Esophagus squamous epithelium (tissue), 5 donors: ENCODE measurements around the gene SH3TC1. TPM values are rescaled to one million over a fixed set of nuclear protein-coding genes. Genes with fewer than 3 reads are reported as not detected.

Source experiments
- DNase-seq: peaks from one replicate; lab custom pipeline; 2025; lab: John Stamatoyannopoulos, UW
- H3K27ac ChIP-seq, 4 donors: fragments of 200-600 bp; sonication (generic); one replicate each; pipeline ENCODE4 v1.5.1; 2016 to 2019; ENCODE audit warnings: mild to moderate bottlenecking in 1 of 4
- H3K27me3 ChIP-seq, 4 donors: fragments of 200-600 bp; sonication (generic); 1 replicate in 3 of 4; 2 replicates in 1 of 4; pipeline versions ENCODE4 v1.5.1 to v1.6.0; 2017 to 2021; ENCODE audit warnings: antibody characterized with exemption in 1 of 4
- H3K36me3 ChIP-seq, 3 donors: fragments of 200-600 bp; sonication (generic); one replicate each; pipeline ENCODE4 v1.5.1; 2016 to 2019
- H3K4me1 ChIP-seq, 3 donors: fragments of 200-600 bp; sonication (generic); one replicate each; pipeline ENCODE4 v1.5.1; 2017 to 2019
- H3K4me3 ChIP-seq, 4 donors: fragments of 200-600 bp; sonication (generic); 1 replicate in 3 of 4; 2 replicates in 1 of 4; pipeline ENCODE4 v1.5.1; 2016 to 2019; ENCODE audit warnings: mild to moderate bottlenecking in 2 of 4, moderate library complexity in 1 of 4
- H3K9me3 ChIP-seq, 3 donors: fragments of 200-600 bp; sonication (generic); one replicate each; pipeline ENCODE4 v1.5.1; 2016 to 2019
- POLR2A ChIP-seq, 4 donors: fragments of 450-650 bp; IDR thresholded peaks; one replicate each; pipeline ENCODE4 v1.6.1; 2017; ENCODE audit warnings: antibody characterized with exemption in 4 of 4, mild to moderate bottlenecking in 4 of 4, moderate library complexity in 3 of 4
- WGBS, 2 donors: methylation state at CpG; one replicate each; pipeline ENCODE4 v1.1.5; 2018; 5-methylcytosine and 5-hydroxymethylcytosine counted together
- intact Hi-C: fragments of 100-400 bp; cut with DNase I; formaldehyde crosslinking; loops from one replicate; pipeline ENCODE4 v1.15.0; 2022
- total RNA-seq, 4 donors: library from RNA; depleted of rRNA; stranded (reverse); fragments of >200 nt; gene quantifications; one replicate each; pipeline ENCODE4 v1.1.0, GENCODE V29; 2016
- TF ChIP-seq, protein P1 (sequence below), 6 experiments: fragments of 450-650 bp in 4 of 6; fragments of 200-600 bp in 2 of 6; sonication (generic) in 2 of 6; IDR thresholded peaks; one replicate each; pipeline ENCODE4 v1.5.1; 2016 to 2019; ENCODE audit warnings: antibody characterized with exemption in 6 of 6, mild to moderate bottlenecking in 4 of 6, moderate library complexity in 4 of 6
- donor health status: DM: yes; HTN: yes; CAD: no.

Gene SH3TC1
- total RNA-seq, 4 donors from 2014 or later = 24.6 to 31.2 (median 27.1) TPM

DNA sequence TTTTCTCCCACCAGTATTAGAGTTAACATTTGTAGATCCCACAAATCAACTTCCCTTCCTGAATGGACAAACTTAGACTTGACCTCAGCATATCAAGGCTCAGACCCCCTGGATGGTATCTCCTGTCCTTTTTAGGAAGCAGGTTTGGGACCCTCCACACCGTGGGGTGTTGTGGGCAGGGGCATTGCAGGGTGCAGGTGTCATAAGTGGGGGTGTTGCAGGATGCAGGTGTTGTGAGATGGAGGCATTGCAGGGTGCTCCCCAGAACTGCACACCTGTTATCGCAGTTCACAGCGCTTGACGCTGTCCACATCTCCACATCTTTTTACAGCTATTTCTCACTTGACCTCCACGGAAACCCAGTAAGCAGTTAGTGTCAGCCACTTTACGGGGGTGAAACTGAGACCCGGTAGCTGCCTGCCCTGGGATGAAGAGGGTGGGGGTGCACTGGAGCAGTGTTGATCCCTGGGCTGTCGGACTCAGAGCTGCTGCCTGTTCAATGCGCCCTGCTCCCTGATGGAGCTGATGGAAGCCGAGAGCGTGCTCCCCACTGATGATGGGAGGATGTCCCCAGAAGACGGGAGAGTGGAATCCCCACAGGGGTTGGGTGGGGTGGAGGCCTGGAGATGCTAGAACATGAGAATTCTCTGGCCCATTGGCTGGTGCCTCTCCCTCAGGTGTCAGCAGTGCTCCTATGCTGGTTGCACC lies 25.3 kb downstream of the SH3TC1 start:
- Histone ChIP-seq H3K27ac (no peak overlapping the region), H3K9me3 (no peaks in the 10 kb centered on the region), H3K36me3 (peaks cover 5 to 77% (median 13%) of the 10 kb centered on the region in 3 donors), H3K27me3 (no peaks in the 10 kb centered on the region), H3K4me1 (peaks cover 15 to 57% (median 23%) of the 10 kb centered on the region in 3 donors), H3K4me3 (no peak overlapping the region)
- 78 to 85% methylated on average over 8 to 10 of the region's 12 CpGs for WGBS, 2 donors
- no peak for DNase-seq
- TF ChIP-seq, protein P1, sequence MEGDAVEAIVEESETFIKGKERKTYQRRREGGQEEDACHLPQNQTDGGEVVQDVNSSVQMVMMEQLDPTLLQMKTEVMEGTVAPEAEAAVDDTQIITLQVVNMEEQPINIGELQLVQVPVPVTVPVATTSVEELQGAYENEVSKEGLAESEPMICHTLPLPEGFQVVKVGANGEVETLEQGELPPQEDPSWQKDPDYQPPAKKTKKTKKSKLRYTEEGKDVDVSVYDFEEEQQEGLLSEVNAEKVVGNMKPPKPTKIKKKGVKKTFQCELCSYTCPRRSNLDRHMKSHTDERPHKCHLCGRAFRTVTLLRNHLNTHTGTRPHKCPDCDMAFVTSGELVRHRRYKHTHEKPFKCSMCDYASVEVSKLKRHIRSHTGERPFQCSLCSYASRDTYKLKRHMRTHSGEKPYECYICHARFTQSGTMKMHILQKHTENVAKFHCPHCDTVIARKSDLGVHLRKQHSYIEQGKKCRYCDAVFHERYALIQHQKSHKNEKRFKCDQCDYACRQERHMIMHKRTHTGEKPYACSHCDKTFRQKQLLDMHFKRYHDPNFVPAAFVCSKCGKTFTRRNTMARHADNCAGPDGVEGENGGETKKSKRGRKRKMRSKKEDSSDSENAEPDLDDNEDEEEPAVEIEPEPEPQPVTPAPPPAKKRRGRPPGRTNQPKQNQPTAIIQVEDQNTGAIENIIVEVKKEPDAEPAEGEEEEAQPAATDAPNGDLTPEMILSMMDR (IDR thresholded peaks at IDR 0.05) = no peak
- no peak for TF ChIP-seq POLR2A (IDR thresholded peaks at IDR 0.05)
- intact Hi-C loops = no loop called here

DNA sequence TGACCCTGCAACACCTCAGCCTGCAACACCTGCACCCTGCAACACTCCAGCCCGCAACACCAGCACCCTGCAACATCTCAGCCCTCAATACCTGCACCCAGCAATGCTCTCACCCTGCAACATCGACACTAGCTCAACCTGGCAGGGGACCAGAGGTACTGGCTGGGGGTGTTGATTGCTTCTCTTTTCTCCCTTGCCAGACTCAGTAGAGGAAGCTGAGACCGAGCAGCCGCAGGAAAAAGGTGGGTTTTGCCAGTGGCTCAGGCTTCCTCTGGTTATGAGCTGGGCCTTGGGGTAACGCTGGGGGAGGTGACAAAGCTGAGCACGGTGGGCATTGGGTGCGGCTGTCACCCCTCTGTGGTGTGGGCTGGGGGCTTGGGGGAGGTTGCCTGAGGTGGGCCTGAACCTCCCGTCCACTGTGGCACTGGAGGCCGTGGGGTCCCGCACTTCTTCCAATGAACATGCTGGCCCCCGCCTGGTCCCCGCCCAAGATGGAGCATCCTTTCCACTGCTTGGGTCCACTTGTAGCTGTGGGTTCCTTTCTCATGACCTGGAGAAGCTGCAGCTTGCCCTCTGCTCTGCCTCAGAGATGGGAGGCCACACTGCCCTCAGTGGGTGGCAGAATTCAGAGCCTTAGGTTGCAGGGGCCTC lies 26.0 kb downstream of the SH3TC1 start:
- Histone ChIP-seq H3K27me3 (no peaks in the 10 kb centered on the region), H3K36me3 (peaks cover 5 to 70% (median 9%) of the 10 kb centered on the region in 3 donors), H3K4me3 (no peak overlapping the region), H3K4me1 (peaks cover 15 to 59% (median 23%) of the 10 kb centered on the region in 3 donors), H3K9me3 (no peaks in the 10 kb centered on the region), H3K27ac (no peak overlapping the region)
- intact Hi-C loops = no loop called here
- TF ChIP-seq, protein P1 (IDR thresholded peaks at IDR 0.05) = no peak
- TF ChIP-seq POLR2A (IDR thresholded peaks at IDR 0.05) = no peak
- DNase-seq = no peak
- 63% methylated on average over 6 of the region's 12 CpGs; no CpG with 5 or more reads in 1 of the 2 donors for WGBS, 2 donors

DNA sequence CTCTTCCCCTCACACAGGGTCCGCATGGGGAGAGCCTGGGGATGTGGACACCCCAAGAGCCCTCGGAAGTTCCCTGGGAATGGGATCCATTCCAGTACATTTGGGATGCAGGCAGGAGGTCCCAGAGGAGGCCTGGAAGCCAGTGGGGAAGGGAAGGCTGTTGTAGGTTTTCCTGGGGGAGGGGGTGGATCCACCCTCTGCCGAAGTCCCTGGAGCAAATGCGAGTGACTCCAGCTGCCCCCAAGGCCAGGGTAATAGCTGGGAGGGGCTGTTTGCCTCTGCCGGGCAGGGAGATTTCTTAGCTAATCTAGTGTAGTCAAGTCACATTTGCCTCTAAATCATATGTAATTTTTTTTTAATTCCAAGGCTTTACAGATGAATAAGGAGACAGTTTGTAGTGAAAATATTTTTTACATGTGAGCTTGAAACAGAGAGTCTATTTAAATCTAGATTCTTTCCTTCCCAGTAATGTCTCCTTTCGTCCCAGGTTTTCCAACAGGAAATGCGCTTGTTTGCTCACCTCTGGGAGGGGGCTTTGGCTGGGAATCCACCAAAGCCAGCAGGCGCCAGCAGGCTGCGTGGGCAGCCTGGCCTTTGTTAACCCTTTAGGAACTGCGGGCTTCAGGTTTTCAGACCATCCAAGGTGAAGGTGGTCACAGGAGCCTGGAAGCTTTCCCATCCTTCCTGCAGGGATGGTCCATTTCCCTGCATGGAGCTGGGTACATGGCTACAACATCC lies 26.8 kb downstream of the SH3TC1 start:
- intact Hi-C loops = no loop called here
- Histone ChIP-seq H3K27ac (no peak overlapping the region), H3K36me3 (peaks cover 5 to 63% (median 5%) of the 10 kb centered on the region in 3 donors), H3K4me3 (no peak overlapping the region), H3K9me3 (no peaks in the 10 kb centered on the region), H3K27me3 (no peaks in the 10 kb centered on the region), H3K4me1 (peaks cover 15 to 51% (median 23%) of the 10 kb centered on the region in 3 donors)
- TF ChIP-seq, protein P1 (IDR thresholded peaks at IDR 0.05) = no peak
- TF ChIP-seq POLR2A (IDR thresholded peaks at IDR 0.05) = no peak
- DNase-seq = no peak
- WGBS, 2 donors = 58 to 66% methylated on average over 6 to 8 of the region's 10 CpGs

DNA sequence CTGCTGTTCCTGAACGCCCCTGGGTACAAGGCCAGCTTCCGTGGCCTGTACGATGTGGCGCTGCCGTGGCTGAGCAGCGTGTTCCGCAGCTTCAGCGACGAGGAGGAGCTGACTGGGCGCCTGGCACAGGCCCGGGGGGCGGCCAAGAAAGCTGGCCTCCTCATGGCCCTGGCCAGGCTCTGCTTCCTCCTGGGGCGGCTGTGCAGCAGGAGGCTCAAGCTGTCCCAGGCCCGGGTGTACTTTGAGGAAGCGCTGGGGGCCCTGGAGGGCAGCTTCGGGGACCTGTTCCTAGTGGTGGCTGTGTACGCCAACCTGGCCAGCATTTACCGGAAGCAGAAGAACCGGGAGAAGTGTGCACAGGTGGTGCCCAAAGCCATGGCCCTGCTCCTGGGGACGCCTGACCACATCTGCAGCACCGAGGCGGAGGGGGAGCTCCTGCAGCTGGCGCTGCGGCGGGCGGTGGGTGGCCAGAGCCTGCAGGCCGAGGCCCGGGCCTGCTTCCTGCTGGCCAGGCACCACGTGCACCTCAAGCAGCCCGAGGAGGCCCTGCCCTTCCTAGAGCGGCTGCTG lies 28.2 kb downstream of the SH3TC1 start:
- H3K36me3 ChIP-seq = peaks cover 5 to 65% (median 5%) of the 10 kb centered on the region in 3 donors
- 77 to 85% methylated on average over 4 to 6 of the region's 31 CpGs for WGBS, 2 donors

More for the DNA sequence above, 28.2 kb downstream of the SH3TC1 start:
- DNase-seq = no peak
- no peaks in the 10 kb centered on the region for H3K9me3 ChIP-seq
- H3K4me1 ChIP-seq = peaks cover 15 to 46% (median 23%) of the 10 kb centered on the region in 3 donors
- H3K27me3 ChIP-seq = no peaks in the 10 kb centered on the region
- TF ChIP-seq POLR2A (IDR thresholded peaks at IDR 0.05) = no peak
- TF ChIP-seq, protein P1 (IDR thresholded peaks at IDR 0.05) = no peak
- intact Hi-C loops = no loop called here
- peak overlapping the region in 2 of 4 donors; percentile 71 to 78 for H3K27ac ChIP-seq
- H3K4me3 ChIP-seq = no peak overlapping the region
